HepG2 (cell line): ENCODE data around the gene HELT. TPM values are rescaled to one million over a fixed set of nuclear protein-coding genes. Genes with fewer than 3 reads are reported as not detected.

ENCODE experiments used
- ATAC-seq: fragments of 200-7000 bp; cut with Tn5 transposase; 3 replicates; pipeline ENCODE4 v1.9.1; 2020; ENCODE audit warnings: mild to moderate bottlenecking, moderate library complexity
- BruUV-seq: library from RNA; stranded (reverse); fragments of 400-500 nt; replicated peaks from 2 replicates; lab custom pipeline; 2021; lab: Mats Ljungman, UMichigan
- CTCF ChIA-PET: fragments of 300-600 bp; formaldehyde crosslinking; extraction: SDS; loops from one replicate; lab custom pipeline; 2021; ENCODE audit warnings: low total read pairs, inconsistent platforms, low intra/inter-chr PET ratio; lab: Yijun Ruan, JAX
- POLR2A ChIA-PET: fragments of 350-600 bp; sonication (Branson Sonifier 250); formaldehyde crosslinking; loops from one replicate; lab custom pipeline; 2020; ENCODE audit warnings: antibody characterized with exemption, inconsistent platforms; lab: Yijun Ruan, JAX
- DNase-seq: peaks from one replicate; pipeline ENCODE4 v3.0.0-alpha.2; 2015; ENCODE audit warnings: low spot score
- FAIRE-seq: peaks from 3 replicates; lab custom pipeline; 2011; peaks lifted over from hg19 to GRCh38; lab: Jason Lieb, UNC
- H2AFZ ChIP-seq: one replicate; pipeline ENCODE4 v1.6.1; 2011; ENCODE audit warnings: low read length, inconsistent platforms
- H3K27ac ChIP-seq: fragments of 300-600 bp; 3 replicates; pipeline ENCODE4 v1.8.0; 2011; ENCODE audit warnings: mixed run types, mild to moderate bottlenecking, mixed read lengths, low read length, inconsistent platforms; ENCODE audit not compliant: insufficient read depth; ENCODE audit errors: extremely low read length
- H3K27me3 ChIP-seq, 2 experiments: fragments of 200-600 bp in 1 of 2; 2 replicates in 1 of 2; 3 replicates in 1 of 2; pipeline versions ENCODE4 v1.6.0 to v1.8.0; 2011; ENCODE audit warnings: low read length in 2 of 2, mild to moderate bottlenecking in 2 of 2, moderate library complexity in 2 of 2, inconsistent platforms in 1 of 2; ENCODE audit not compliant: insufficient read depth in 2 of 2, control insufficient read depth in 1 of 2
- H3K36me3 ChIP-seq, 2 experiments: fragments of 200-600 bp in 1 of 2; replicated peaks in 1 of 2; 2 replicates in 1 of 2; 3 replicates in 1 of 2; pipeline versions ENCODE4 v1.5.1 to v1.8.0; 2011; ENCODE audit warnings: low read length in 2 of 2, inconsistent platforms in 1 of 2; ENCODE audit not compliant: insufficient read depth in 2 of 2, control insufficient read depth in 1 of 2
- H3K4me1 ChIP-seq: 2 replicates; pipeline ENCODE4 v1.5.1; 2012; ENCODE audit warnings: low read length, inconsistent platforms; ENCODE audit not compliant: insufficient read depth
- H3K4me2 ChIP-seq: 2 replicates; pipeline ENCODE4 v1.6.0; 2011; ENCODE audit warnings: low read depth, low read length, inconsistent platforms
- H3K4me3 ChIP-seq, 3 experiments: fragments of 200-600 bp in 1 of 3; sonication (generic), shearing (Covaris generic) in 1 of 3; replicated peaks in 1 of 3; 2 replicates each; pipeline ENCODE4 v1.5.1; 2011 to 2016; ENCODE audit warnings: low read length in 3 of 3, inconsistent platforms in 2 of 3, low read depth in 2 of 3, mild to moderate bottlenecking in 2 of 3, control low read depth in 1 of 3, mixed read lengths in 1 of 3; ENCODE audit not compliant: insufficient read depth in 1 of 3
- H3K79me2 ChIP-seq: one replicate; pipeline ENCODE4 v1.6.1; 2011; ENCODE audit warnings: low read length, inconsistent platforms; ENCODE audit not compliant: insufficient read depth
- H3K9ac ChIP-seq: 2 replicates; pipeline ENCODE4 v1.6.0; 2011; ENCODE audit warnings: mild to moderate bottlenecking, low read depth, low read length, inconsistent platforms; ENCODE audit not compliant: insufficient read depth
- H3K9me3 ChIP-seq: 2 replicates; pipeline ENCODE4 v1.5.1; 2012; ENCODE audit warnings: mild to moderate bottlenecking, low read length
- H4K20me1 ChIP-seq: 2 replicates; pipeline ENCODE4 v1.6.0; 2011; ENCODE audit warnings: inconsistent platforms, mild to moderate bottlenecking, low read length, moderate library complexity; ENCODE audit not compliant: insufficient read depth
- CEBPB ChIP-seq: IDR thresholded peaks from 2 replicates; pipeline ENCODE4 v1.6.1; 2011; ENCODE audit warnings: low read depth, low read length, improper control_type of control experiment, borderline replicate concordance
- GATAD2A ChIP-seq: IDR thresholded peaks from 2 replicates; pipeline ENCODE4 v1.6.1; 2016
- HES4 ChIP-seq: sonication (generic); formaldehyde crosslinking; IDR thresholded peaks from 2 replicates; pipeline ENCODE4 v1.9.0; 2021; ENCODE audit warnings: mild to moderate bottlenecking, missing genetic modification reagents, borderline replicate concordance
- MEF2D ChIP-seq: sonication (generic); formaldehyde crosslinking; IDR thresholded peaks from 2 replicates; pipeline ENCODE4 v1.5.1; 2020; ENCODE audit warnings: mild to moderate bottlenecking, missing genetic modification reagents
- MZF1 ChIP-seq: sonication (generic); formaldehyde crosslinking; IDR thresholded peaks from 2 replicates; pipeline ENCODE4 v1.8.1; 2023; ENCODE audit warnings: mild to moderate bottlenecking, missing genetic modification reagents, borderline replicate concordance
- TCF12 ChIP-seq, 2 experiments: fragments of 450-650 bp in 1 of 2; sonication (generic) in 1 of 2; formaldehyde crosslinking in 1 of 2; IDR thresholded peaks; 2 replicates each; pipeline versions ENCODE4 v1.6.1 to v1.8.0; 2017 to 2022; ENCODE audit warnings: antibody characterized with exemption in 1 of 2, mild to moderate bottlenecking in 1 of 2, missing genetic modification reagents in 1 of 2, moderate library complexity in 1 of 2
- TMF1 ChIP-seq: sonication (generic); formaldehyde crosslinking; IDR thresholded peaks from 2 replicates; pipeline ENCODE4 v1.8.1; 2022; ENCODE audit warnings: low read depth, missing genetic modification reagents
- YEATS2 ChIP-seq: sonication (generic); formaldehyde crosslinking; IDR thresholded peaks from 2 replicates; pipeline ENCODE4 v1.4.0; 2020; ENCODE audit warnings: missing genetic modification reagents, borderline replicate concordance
- ZBTB25 ChIP-seq: IDR thresholded peaks from 2 replicates; pipeline ENCODE4 v1.6.1; 2018; ENCODE audit warnings: missing genetic modification reagents
- ZFP41 ChIP-seq: sonication (generic); formaldehyde crosslinking; IDR thresholded peaks from 2 replicates; pipeline ENCODE4 v1.4.0; 2020; ENCODE audit warnings: mild to moderate bottlenecking, missing genetic modification reagents, borderline replicate concordance
- ZNF33B ChIP-seq: sonication (generic); formaldehyde crosslinking; IDR thresholded peaks from 2 replicates; pipeline ENCODE4 v1.5.1; 2020; ENCODE audit warnings: mild to moderate bottlenecking, missing genetic modification reagents
- ZNF382 ChIP-seq: sonication (generic); formaldehyde crosslinking; IDR thresholded peaks from 2 replicates; pipeline ENCODE4 v1.5.0; 2020; ENCODE audit warnings: missing genetic modification reagents, mild to moderate bottlenecking, borderline replicate concordance
- ZNF83 ChIP-seq: sonication (generic); formaldehyde crosslinking; IDR thresholded peaks from 2 replicates; pipeline ENCODE4 v1.4.0; 2020; ENCODE audit warnings: missing genetic modification reagents, mild to moderate bottlenecking, borderline replicate concordance
- ZSCAN12 ChIP-seq: sonication (generic); formaldehyde crosslinking; IDR thresholded peaks from 2 replicates; pipeline ENCODE4 v1.9.0; 2021; ENCODE audit warnings: mild to moderate bottlenecking, missing genetic modification reagents
- ZSCAN30 ChIP-seq: sonication (generic); formaldehyde crosslinking; IDR thresholded peaks from 2 replicates; pipeline ENCODE4 v1.5.0; 2020; ENCODE audit warnings: mild to moderate bottlenecking, missing genetic modification reagents
- WGBS: methylation state at CpG from one replicate; pipeline ENCODE4 v1.1.6; 2017; ENCODE audit warnings: low lambda C conversion rate; 5-methylcytosine and 5-hydroxymethylcytosine counted together
- in situ Hi-C: cut with HindIII; loops from 2 replicates; pipeline ENCODE4 v1.10.0; 2017; ENCODE audit warnings: low pct_unique_long_range_greater_than_20kb; ENCODE audit not compliant: extremely low pct_ligation_motif_present
- intact Hi-C: fragments of 100-400 bp; cut with micrococcal nuclease; formaldehyde crosslinking; loops from one replicate; pipeline ENCODE4 v1.10.0; 2022; ENCODE audit not compliant: unreplicated experiment
- polyA plus RNA-seq, 8 experiments: library from polyadenylated mRNA; depleted of rRNA in 3 of 8; stranded (reverse) in 7 of 8; unstranded in 1 of 8; fragments of >200 nt; fragmentation: Illumina TruSeq in 4 of 8; extraction: Trizol in 4 of 8; gene quantifications; 2 replicates each; pipeline versions ENCODE4 v1.2.1 to v1.2.3, GENCODE V29; 2011 to 2016; ENCODE audit warnings: low read depth in 4 of 8, missing spikeins in 1 of 8, mixed read lengths in 1 of 8; ENCODE audit not compliant: insufficient read depth in 1 of 8
- total RNA-seq, 5 experiments: library from RNA; depleted of rRNA; stranded (reverse); fragments of >200 nt; fragmentation: Illumina TruSeq; extraction: Trizol; gene quantifications; 2 replicates each; pipeline ENCODE4 v1.2.3, GENCODE V29; 2016; ENCODE audit warnings: low read depth in 1 of 5
- TF ChIP-seq, protein P1 (sequence below): sonication (generic); formaldehyde crosslinking; IDR thresholded peaks from 2 replicates; pipeline ENCODE4 v1.8.0; 2022; ENCODE audit warnings: low read depth, missing genetic modification reagents
- TF ChIP-seq, protein P2 (sequence below): fragments of 450-650 bp; IDR thresholded peaks from 2 replicates; pipeline ENCODE4 v1.6.1; 2017; ENCODE audit warnings: mild to moderate bottlenecking

HELT gene
- total and polyA plus RNA-seq, 2 of the 13 experiments (the other 11 are each of a cell fraction or from before 2014, with no cell fraction given), result not detected

DNA sequence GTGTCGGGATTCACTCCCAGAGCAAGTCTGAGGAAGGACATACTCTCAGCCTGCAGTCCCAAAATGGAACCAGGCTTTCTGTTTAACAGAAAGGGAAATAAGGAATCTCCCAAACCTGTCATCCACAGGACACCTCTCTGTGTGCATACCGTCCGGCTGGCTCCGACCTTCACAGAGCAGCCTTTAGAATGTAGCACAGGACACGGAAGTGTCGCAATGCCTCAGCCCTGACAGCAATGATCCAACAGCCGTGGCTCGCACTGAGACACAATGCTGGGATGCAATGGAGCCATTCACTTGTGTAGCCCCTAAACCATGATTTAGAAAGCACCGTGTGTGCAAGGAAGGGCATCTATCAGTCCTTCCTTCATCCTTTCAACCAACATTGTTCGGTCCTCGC is 15.5 kb upstream of the HELT start (continued):
- TF ChIP-seq ZBTB25 (no peak), ZSCAN30 (CRISPR knock-in tag) (no peak), CEBPB (peak; percentile 98), HES4 (CRISPR knock-in tag) (no peak), GATAD2A (CRISPR knock-in tag) (peak; percentile 62), ZNF83 (no peak), YEATS2 (peak; percentile 50; the same call in 1 of the 2 replicates)
- TF ChIP-seq, protein P1, sequence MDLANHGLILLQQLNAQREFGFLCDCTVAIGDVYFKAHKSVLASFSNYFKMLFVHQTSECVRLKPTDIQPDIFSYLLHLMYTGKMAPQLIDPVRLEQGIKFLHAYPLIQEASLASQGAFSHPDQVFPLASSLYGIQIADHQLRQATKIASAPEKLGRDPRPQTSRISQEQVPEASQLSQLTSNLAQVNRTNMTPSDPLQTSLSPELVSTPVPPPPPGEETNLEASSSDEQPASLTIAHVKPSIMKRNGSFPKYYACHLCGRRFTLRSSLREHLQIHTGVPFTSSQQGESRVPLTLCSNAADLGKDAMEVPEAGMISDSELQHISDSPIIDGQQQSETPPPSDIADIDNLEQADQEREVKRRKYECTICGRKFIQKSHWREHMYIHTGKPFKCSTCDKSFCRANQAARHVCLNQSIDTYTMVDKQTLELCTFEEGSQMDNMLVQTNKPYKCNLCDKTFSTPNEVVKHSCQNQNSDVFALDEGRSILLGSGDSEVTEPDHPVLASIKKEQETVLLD (CRISPR knock-in tag), result no peak

DNA sequence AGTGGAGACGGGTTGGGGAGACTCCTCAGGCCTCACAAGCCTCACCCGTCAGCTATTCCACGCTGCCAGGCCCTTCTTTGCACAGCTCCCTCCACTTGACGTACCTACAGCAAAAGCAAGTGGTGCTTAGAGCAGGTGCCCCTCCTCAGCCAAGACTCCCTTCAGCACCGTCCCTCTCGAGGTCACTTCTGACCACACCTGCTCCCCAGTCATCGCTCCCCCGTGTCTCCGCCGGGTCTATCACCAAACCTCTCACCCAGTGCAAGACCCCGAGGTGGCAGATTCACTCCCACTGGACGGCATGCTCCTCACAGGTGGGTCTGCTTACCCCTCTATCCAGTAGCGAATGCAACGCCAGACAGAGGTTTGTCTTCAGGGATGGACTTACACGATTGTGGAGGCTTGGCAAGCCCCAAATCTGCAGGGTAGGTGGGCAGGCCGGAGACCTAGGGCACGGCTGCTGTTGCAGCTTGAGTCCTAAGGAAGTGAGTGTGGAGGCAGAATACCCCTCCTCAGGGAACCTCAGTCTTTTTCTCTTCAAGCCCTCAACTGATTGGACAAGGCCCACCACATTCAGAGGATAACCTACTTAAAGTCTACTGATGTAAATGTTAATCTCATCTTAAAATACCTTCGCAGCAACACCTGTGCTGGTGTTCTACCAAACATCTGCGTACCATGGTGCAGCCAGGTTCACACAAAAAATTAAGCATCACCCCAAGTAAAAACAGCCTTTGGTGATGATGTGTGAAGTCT is 14.5 kb upstream of the HELT start:
- CTCF ChIA-PET, result no interaction called here
- H3K9ac ChIP-seq, result no peak overlapping the region
- H3K27me3 ChIP-seq, result peaks cover 3 to 23% of the 10 kb centered on the region in 2 experiments; a peak in 4 of 5 replicates
- no peak overlapping the region for H3K4me2 ChIP-seq
- WGBS, result 66% methylated on average over 18 of the region's 19 CpGs
- no peak for TF ChIP-seq ZFP41 (CRISPR knock-in tag)
- TF ChIP-seq TCF12 (IDR thresholded peaks at IDR 0.05), result no peak
- no peak for TF ChIP-seq TCF12 (CRISPR knock-in tag; IDR thresholded peaks at IDR 0.05)
- no peak for TF ChIP-seq MEF2D
- TF ChIP-seq ZNF382 (CRISPR knock-in tag), result no peak
- TF ChIP-seq, protein P2, sequence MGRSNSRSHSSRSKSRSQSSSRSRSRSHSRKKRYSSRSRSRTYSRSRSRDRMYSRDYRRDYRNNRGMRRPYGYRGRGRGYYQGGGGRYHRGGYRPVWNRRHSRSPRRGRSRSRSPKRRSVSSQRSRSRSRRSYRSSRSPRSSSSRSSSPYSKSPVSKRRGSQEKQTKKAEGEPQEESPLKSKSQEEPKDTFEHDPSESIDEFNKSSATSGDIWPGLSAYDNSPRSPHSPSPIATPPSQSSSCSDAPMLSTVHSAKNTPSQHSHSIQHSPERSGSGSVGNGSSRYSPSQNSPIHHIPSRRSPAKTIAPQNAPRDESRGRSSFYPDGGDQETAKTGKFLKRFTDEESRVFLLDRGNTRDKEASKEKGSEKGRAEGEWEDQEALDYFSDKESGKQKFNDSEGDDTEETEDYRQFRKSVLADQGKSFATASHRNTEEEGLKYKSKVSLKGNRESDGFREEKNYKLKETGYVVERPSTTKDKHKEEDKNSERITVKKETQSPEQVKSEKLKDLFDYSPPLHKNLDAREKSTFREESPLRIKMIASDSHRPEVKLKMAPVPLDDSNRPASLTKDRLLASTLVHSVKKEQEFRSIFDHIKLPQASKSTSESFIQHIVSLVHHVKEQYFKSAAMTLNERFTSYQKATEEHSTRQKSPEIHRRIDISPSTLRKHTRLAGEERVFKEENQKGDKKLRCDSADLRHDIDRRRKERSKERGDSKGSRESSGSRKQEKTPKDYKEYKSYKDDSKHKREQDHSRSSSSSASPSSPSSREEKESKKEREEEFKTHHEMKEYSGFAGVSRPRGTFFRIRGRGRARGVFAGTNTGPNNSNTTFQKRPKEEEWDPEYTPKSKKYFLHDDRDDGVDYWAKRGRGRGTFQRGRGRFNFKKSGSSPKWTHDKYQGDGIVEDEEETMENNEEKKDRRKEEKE, result no peak
- TF ChIP-seq MZF1 (CRISPR knock-in tag), result no peak
- no peak for TF ChIP-seq ZSCAN12 (CRISPR knock-in tag)
- no peak for TF ChIP-seq ZNF33B (CRISPR knock-in tag)
- TF ChIP-seq TMF1 (CRISPR knock-in tag), result no peak
- no peaks in the 10 kb centered on the region for H3K9me3 ChIP-seq
- H2AFZ ChIP-seq, result no peak overlapping the region
- in situ Hi-C loops, result no loop called here
- intact Hi-C loops, result no loop called here
- DNase-seq (no peak), FAIRE-seq (no peak), ATAC-seq (no peak)
- H3K79me2 ChIP-seq, result no peaks in the 10 kb centered on the region
- H4K20me1 ChIP-seq, result no peaks in the 10 kb centered on the region
- no peaks in the 10 kb centered on the region for H3K36me3 ChIP-seq
- POLR2A ChIA-PET, result no interaction called here
- no peak overlapping the region for H3K27ac ChIP-seq
- BruUV-seq, result no TSS peak
- peaks cover 38% of the 10 kb centered on the region for H3K4me1 ChIP-seq
- no peak overlapping the region for H3K4me3 ChIP-seq
